ENCODE measurements around the gene ZBTB43.

ZBTB43 gene

GRCh38 chr9:126880947-126881332 is 76.1 kb downstream of the ZBTB43 start:
- no peak for DNase-seq (ENCODE audit: low read depth)
- H3K36me3 ChIP-seq (ENCODE audit: control insufficient read depth, insufficient read depth, low read length, severe bottlenecking) = peaks cover 39% of the 10 kb centered on the region
- H3K4me3 ChIP-seq (ENCODE audit: low read length) = no peak overlapping the region
- no peak overlapping the region for H3K9ac ChIP-seq (ENCODE audit: low read length)
- no peaks in the 10 kb centered on the region for H3K27me3 ChIP-seq (replicated peaks; ENCODE audit: control insufficient read depth, insufficient read depth, low read length)
- H3K9me3 ChIP-seq (ENCODE audit: control insufficient read depth, low read length) = no peaks in the 10 kb centered on the region
- peaks cover 10% of the 10 kb centered on the region for H3K4me1 ChIP-seq (ENCODE audit: control insufficient read depth, insufficient read depth, low read length)

GRCh38 chr9:126882746-126883145 is 77.9 kb downstream of the ZBTB43 start:
- Histone ChIP-seq H3K36me3 (ENCODE audit: control insufficient read depth, insufficient read depth, low read length, severe bottlenecking) (peaks cover 39% of the 10 kb centered on the region), H3K4me1 (ENCODE audit: control insufficient read depth, insufficient read depth, low read length) (peaks cover 10% of the 10 kb centered on the region), H3K4me3 (ENCODE audit: low read length) (no peak overlapping the region), H3K9me3 (ENCODE audit: control insufficient read depth, low read length) (no peaks in the 10 kb centered on the region), H3K9ac (ENCODE audit: low read length) (no peak overlapping the region), H3K27me3 (replicated peaks; ENCODE audit: control insufficient read depth, insufficient read depth, low read length) (no peaks in the 10 kb centered on the region)
- DNase-seq (ENCODE audit: low read depth) = no peak

GRCh38 chr9:126883636-126884035 is 78.8 kb downstream of the ZBTB43 start:
- Histone ChIP-seq H3K9ac (ENCODE audit: low read length) (no peak overlapping the region), H3K27me3 (replicated peaks; ENCODE audit: control insufficient read depth, insufficient read depth, low read length) (no peaks in the 10 kb centered on the region), H3K36me3 (ENCODE audit: control insufficient read depth, insufficient read depth, low read length, severe bottlenecking) (peaks cover 35% of the 10 kb centered on the region), H3K4me3 (ENCODE audit: low read length) (no peak overlapping the region), H3K4me1 (ENCODE audit: control insufficient read depth, insufficient read depth, low read length) (peaks cover 10% of the 10 kb centered on the region), H3K9me3 (ENCODE audit: control insufficient read depth, low read length) (no peaks in the 10 kb centered on the region)
- no peak for DNase-seq (ENCODE audit: low read depth)

- DNase-seq (ENCODE audit: low read depth) = no peak
- Histone ChIP-seq H3K27me3 (replicated peaks; ENCODE audit: control insufficient read depth, insufficient read depth, low read length) (peaks cover 5% of the 10 kb centered on the region), H3K36me3 (ENCODE audit: control insufficient read depth, insufficient read depth, low read length, severe bottlenecking) (peaks cover 20% of the 10 kb centered on the region), H3K4me1 (ENCODE audit: control insufficient read depth, insufficient read depth, low read length) (peaks cover 10% of the 10 kb centered on the region), H3K9me3 (ENCODE audit: control insufficient read depth, low read length) (no peaks in the 10 kb centered on the region), H3K4me3 (ENCODE audit: low read length) (no peak overlapping the region), H3K9ac (ENCODE audit: low read length) (no peak overlapping the region)
These were observed 80.3 kb downstream of the ZBTB43 start for GRCh38 chr9:126885131-126885641.

GRCh38 chr9:126886034-126886822 is 81.4 kb downstream of the ZBTB43 start:
- no peak for DNase-seq (ENCODE audit: low read depth)

GRCh38 chr9:126886897-126887296 is 82.1 kb downstream of the ZBTB43 start:
- Histone ChIP-seq H3K36me3 (ENCODE audit: control insufficient read depth, insufficient read depth, low read length, severe bottlenecking) (peaks cover 11% of the 10 kb centered on the region), H3K27me3 (replicated peaks; ENCODE audit: control insufficient read depth, insufficient read depth, low read length) (peaks cover 5% of the 10 kb centered on the region), H3K4me3 (ENCODE audit: low read length) (no peak overlapping the region), H3K9me3 (ENCODE audit: control insufficient read depth, low read length) (no peaks in the 10 kb centered on the region), H3K9ac (ENCODE audit: low read length) (no peak overlapping the region), H3K4me1 (ENCODE audit: control insufficient read depth, insufficient read depth, low read length) (peaks cover 10% of the 10 kb centered on the region)
- no peak for DNase-seq (ENCODE audit: low read depth)

More at GRCh38 chr9:126886034-126886822, 81.4 kb downstream of the ZBTB43 start:
- no peaks in the 10 kb centered on the region for H3K9me3 ChIP-seq (ENCODE audit: control insufficient read depth, low read length)
- H3K27me3 ChIP-seq (replicated peaks; ENCODE audit: control insufficient read depth, insufficient read depth, low read length) = peaks cover 5% of the 10 kb centered on the region
- no peak overlapping the region for H3K4me3 ChIP-seq (ENCODE audit: low read length)
- H3K36me3 ChIP-seq (ENCODE audit: control insufficient read depth, insufficient read depth, low read length, severe bottlenecking) = peaks cover 11% of the 10 kb centered on the region
- peaks cover 10% of the 10 kb centered on the region for H3K4me1 ChIP-seq (ENCODE audit: control insufficient read depth, insufficient read depth, low read length)
- H3K9ac ChIP-seq (ENCODE audit: low read length) = no peak overlapping the region
